Ectodermal cell (in vitro differentiated cells): ENCODE results near the gene ANXA9.
A peak's percentile ranks its signal among the peaks of the same experiment; 100 is the strongest.

Experiments used
- H3K27ac ChIP-seq: 2 replicates; pipeline ENCODE4 v1.7.0; 2013; ENCODE audit warnings: mild to moderate bottlenecking, low read depth, low read length; ENCODE audit not compliant: insufficient read depth, poor library complexity, severe bottlenecking
- H3K27me3 ChIP-seq: 2 replicates; pipeline ENCODE4 v1.7.0; 2013; ENCODE audit warnings: mild to moderate bottlenecking, low read length; ENCODE audit not compliant: insufficient read depth, control insufficient read depth, poor library complexity, severe bottlenecking
- H3K36me3 ChIP-seq: one replicate; pipeline ENCODE4 v1.7.0; 2013; ENCODE audit warnings: low read length; ENCODE audit not compliant: control insufficient read depth, insufficient read depth
- H3K4me1 ChIP-seq: one replicate; pipeline ENCODE4 v1.7.0; 2013; ENCODE audit warnings: low read length; ENCODE audit not compliant: control insufficient read depth, insufficient read depth
- H3K4me3 ChIP-seq: 2 replicates; pipeline ENCODE4 v1.7.0; 2013; ENCODE audit warnings: low read depth, low read length, control low read depth; ENCODE audit not compliant: insufficient read depth
- H3K9me3 ChIP-seq: 2 replicates; pipeline ENCODE4 v1.7.0; 2013; ENCODE audit warnings: mild to moderate bottlenecking, low read length, moderate library complexity; ENCODE audit not compliant: control insufficient read depth
- WGBS, 2 experiments: methylation state at CpG; one replicate each; pipeline ENCODE4 v1.1.7; 2013; ENCODE audit warnings: missing lambda C conversion rate in 2 of 2; 5-methylcytosine and 5-hydroxymethylcytosine counted together

ANXA9 gene

GRCh38 chr1:150966011-150966410 lies 16.1 kb upstream of the ANXA9 start:
- Histone ChIP-seq H3K4me1 (peaks cover 8% of the 10 kb centered on the region), H3K4me3 (no peak overlapping the region), H3K27me3 (no peaks in the 10 kb centered on the region), H3K36me3 (peaks cover 46% of the 10 kb centered on the region), H3K27ac (no peak overlapping the region), H3K9me3 (no peaks in the 10 kb centered on the region)
- 83 to 94% methylated on average over 4 to 6 of the region's 6 CpGs for WGBS, 2 experiments

GRCh38 chr1:150967936-150968335 lies 14.2 kb upstream of the ANXA9 start:
- no peak overlapping the region for H3K4me3 ChIP-seq
- no peaks in the 10 kb centered on the region for H3K9me3 ChIP-seq
- no peak overlapping the region for H3K27ac ChIP-seq
- H3K36me3 ChIP-seq = peaks cover 44% of the 10 kb centered on the region
- no peaks in the 10 kb centered on the region for H3K27me3 ChIP-seq
- WGBS, 2 experiments = 95% methylated on average over 13 of the region's 13 CpGs
- H3K4me1 ChIP-seq = peaks cover 27% of the 10 kb centered on the region

- Histone ChIP-seq H3K9me3 (no peaks in the 10 kb centered on the region), H3K27ac (no peak overlapping the region), H3K4me1 (peaks cover 30% of the 10 kb centered on the region), H3K36me3 (peaks cover 40% of the 10 kb centered on the region), H3K27me3 (no peaks in the 10 kb centered on the region), H3K4me3 (no peak overlapping the region)
- 95 to 100% methylated on average over 4 of the region's 4 CpGs for WGBS, 2 experiments
These were observed 13.6 kb upstream of the ANXA9 start for GRCh38 chr1:150968491-150968890.

- no peak overlapping the region for H3K27ac ChIP-seq
- WGBS, 2 experiments = 89 to 92% methylated on average over 3 of the region's 3 CpGs
These were observed 12.5 kb upstream of the ANXA9 start for GRCh38 chr1:150969626-150970025.

GRCh38 chr1:150970808-150971582 lies 11.1 kb upstream of the ANXA9 start:
- Histone ChIP-seq H3K27ac (peak overlapping the region; percentile 3), H3K4me1 (peaks cover 30% of the 10 kb centered on the region), H3K4me3 (peak overlapping the region; percentile 3), H3K9me3 (no peaks in the 10 kb centered on the region), H3K36me3 (peaks cover 29% of the 10 kb centered on the region), H3K27me3 (peaks cover 3% of the 10 kb centered on the region)
- WGBS, 2 experiments = 42 to 51% methylated on average over 11 of the region's 11 CpGs

More at GRCh38 chr1:150969626-150970025, 12.5 kb upstream of the ANXA9 start:
- Histone ChIP-seq H3K9me3 (no peaks in the 10 kb centered on the region), H3K4me3 (no peak overlapping the region), H3K4me1 (peaks cover 30% of the 10 kb centered on the region), H3K27me3 (no peaks in the 10 kb centered on the region), H3K36me3 (peaks cover 30% of the 10 kb centered on the region)

DNA sequence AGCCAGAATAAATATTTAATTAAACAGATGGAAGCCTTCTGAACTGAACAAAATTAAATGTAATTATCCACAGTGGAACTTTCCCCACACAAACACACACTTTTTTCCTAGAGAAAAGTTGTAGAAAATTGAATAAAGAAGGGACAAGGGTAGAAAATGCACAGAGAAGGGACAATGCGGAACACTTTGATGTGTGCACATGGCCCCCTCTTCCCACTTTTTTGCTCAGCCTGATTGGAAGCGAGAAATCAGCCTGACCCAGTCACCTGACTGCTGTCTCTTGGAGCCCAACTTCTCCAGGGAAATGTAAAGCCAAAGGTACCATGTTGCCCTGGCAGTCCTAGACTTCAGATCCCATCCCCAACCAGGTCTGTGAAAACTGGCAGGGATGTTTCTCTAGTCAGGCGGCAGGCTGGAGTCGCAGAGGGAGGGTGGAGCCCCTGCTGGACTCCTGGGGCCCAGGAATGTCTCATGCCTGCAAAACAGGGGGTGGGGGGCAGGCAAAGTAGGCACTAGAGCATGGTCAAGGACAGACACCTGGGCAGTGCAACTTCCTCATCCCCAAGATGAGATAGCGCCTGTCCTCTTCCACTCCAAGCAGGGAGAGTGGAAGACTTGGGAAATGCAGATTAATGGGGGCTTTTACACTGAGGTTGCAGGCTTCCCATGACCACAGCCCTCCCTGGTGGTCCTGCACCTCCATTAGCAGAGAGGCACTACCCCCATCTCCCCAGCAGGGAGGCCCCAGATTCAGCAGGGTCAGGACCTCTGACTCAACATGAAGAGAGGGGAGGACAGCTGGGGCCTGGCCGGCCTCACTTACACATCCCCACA lies 10.3 kb upstream of the ANXA9 start:
- Histone ChIP-seq H3K9me3 (no peaks in the 10 kb centered on the region), H3K4me3 (peak overlapping the region; percentile 88), H3K27me3 (peaks cover 4% of the 10 kb centered on the region), H3K4me1 (peaks cover 30% of the 10 kb centered on the region), H3K36me3 (peaks cover 21% of the 10 kb centered on the region), H3K27ac (peak overlapping the region; percentile 3)
- 30 to 34% methylated on average over 6 of the region's 6 CpGs for WGBS, 2 experiments

- H3K27ac ChIP-seq = no peak overlapping the region
- H3K4me1 ChIP-seq = peaks cover 33% of the 10 kb centered on the region
- H3K4me3 ChIP-seq = peak overlapping the region; percentile 88
- WGBS, 2 experiments = 55 to 66% methylated on average over 4 of the region's 4 CpGs
- peaks cover 15% of the 10 kb centered on the region for H3K36me3 ChIP-seq
- no peaks in the 10 kb centered on the region for H3K9me3 ChIP-seq
- peaks cover 4% of the 10 kb centered on the region for H3K27me3 ChIP-seq
These were observed 9.6 kb upstream of the ANXA9 start for GRCh38 chr1:150972417-150972940.

GRCh38 chr1:150973258-150973835 lies 8.7 kb upstream of the ANXA9 start:
- Histone ChIP-seq H3K36me3 (peaks cover 6% of the 10 kb centered on the region), H3K27ac (no peak overlapping the region), H3K4me3 (peak overlapping the region; percentile 88), H3K9me3 (no peaks in the 10 kb centered on the region), H3K4me1 (peaks cover 34% of the 10 kb centered on the region), H3K27me3 (peaks cover 4% of the 10 kb centered on the region)
- 26 to 27% methylated on average over 15 of the region's 15 CpGs for WGBS, 2 experiments

DNA sequence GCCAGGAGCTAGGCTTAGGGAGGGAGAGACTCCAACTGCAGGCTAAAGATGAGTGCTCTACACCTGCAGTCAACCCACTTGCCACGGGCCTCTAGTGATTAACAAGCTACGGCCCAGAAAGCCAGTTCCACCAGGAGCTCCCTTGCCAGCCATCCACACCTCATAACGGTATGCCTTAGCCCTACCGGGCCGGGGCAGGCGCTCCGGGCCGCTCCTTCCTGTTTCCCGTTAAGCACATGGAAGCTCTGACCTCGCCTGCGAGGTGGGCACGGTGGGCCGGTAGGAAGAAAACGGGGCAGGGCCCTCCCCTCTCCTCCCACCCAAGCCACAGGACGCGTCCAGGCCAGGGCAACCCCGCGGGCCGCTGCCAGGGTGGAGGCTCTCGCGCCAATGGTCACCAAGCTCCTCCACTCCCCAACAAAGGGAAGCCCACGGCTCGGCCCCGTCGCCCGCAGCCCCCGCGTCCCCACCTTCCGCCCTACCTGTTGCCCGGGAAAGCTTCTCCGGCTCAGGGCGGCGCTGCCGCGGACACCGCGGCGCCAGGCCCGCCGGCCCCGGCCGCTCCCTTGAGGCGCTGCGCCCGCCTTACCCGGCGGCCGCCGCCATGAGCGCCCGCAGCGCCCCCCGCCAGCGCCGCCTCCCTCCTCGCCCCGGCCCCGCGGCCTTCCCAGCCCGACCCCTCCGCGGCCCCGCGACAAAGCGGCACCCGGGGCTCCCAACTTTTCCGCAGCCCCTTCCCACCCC lies 8.1 kb upstream of the ANXA9 start:
- no peak overlapping the region for H3K27ac ChIP-seq
- H3K36me3 ChIP-seq = no peaks in the 10 kb centered on the region
- peaks cover 35% of the 10 kb centered on the region for H3K4me1 ChIP-seq
- peaks cover 4% of the 10 kb centered on the region for H3K27me3 ChIP-seq
- no peaks in the 10 kb centered on the region for H3K9me3 ChIP-seq
- H3K4me3 ChIP-seq = peak overlapping the region; percentile 88
- 0% methylated on average over 67 of the region's 67 CpGs for WGBS, 2 experiments
